Measurements from ENCODE around the gene NTMT2. TPM values are rescaled to one million over a fixed set of nuclear protein-coding genes. Genes with fewer than 3 reads are reported as not detected.
"Not testable (repeated sequence)": the region's sequence is repeated elsewhere in the genome, so short reads cannot be mapped to it uniquely, and the experiment has no call there.

Gene NTMT2
- total RNA-seq, 1 experiment from 2014 or later, result not detected

DNA sequence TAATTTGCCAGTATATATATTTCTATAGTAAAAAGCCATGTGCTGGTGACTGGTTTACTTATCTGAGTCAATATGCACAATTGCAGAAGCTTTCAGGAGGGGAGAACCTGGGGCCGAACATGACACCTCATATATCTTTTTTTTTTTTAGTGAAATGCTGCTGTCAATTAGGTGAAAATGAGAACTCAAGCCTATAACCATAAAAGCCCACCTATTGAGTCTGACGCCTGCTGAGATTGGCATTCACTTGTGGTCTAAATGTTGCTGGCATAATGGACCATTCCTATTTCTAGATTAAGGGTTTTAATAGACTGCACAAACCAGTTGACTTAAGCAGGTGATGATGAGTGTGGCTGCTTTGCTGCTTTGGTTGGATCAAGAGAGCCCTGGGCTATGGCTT is 10.8 kb downstream of the NTMT2 start:
- DNase-seq (ENCODE audit: low read depth), result no peak

- DNase-seq (ENCODE audit: low read depth), result no peak
These were observed 12.1 kb downstream of the NTMT2 start for GRCh38 chr1:170157820-170158219.

GRCh38 chr1:170162459-170163246 is 16.9 kb downstream of the NTMT2 start:
- DNase-seq (ENCODE audit: low read depth), result peak; percentile 97

GRCh38 chr1:170164103-170164763 is 18.5 kb downstream of the NTMT2 start:
- DNase-seq (ENCODE audit: low read depth), result no peak

GRCh38 chr1:170166518-170167180 is 20.9 kb downstream of the NTMT2 start:
- no peak for DNase-seq (ENCODE audit: low read depth)

DNA sequence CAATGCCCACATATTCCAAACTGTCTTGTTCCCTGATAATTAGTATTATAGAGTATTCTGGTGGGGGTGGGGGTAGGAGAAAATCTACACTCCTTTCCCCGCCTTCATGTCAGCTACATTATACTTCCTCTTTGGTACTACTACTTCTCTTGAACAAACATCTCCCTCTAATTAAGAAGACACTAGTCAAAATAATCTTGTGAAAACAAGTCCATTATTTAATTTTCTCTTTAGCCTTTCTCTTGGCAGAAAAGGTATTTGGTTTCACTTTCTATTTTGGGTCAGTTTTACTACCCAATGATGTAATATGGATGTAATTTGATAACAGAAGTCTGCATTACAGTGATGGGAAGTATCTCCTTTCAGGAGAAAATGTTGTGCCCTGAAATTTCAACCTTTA is 22.5 kb downstream of the NTMT2 start:
- DNase-seq (ENCODE audit: low read depth), result peak; percentile 57

GRCh38 chr1:170170513-170170912 is 24.8 kb downstream of the NTMT2 start:
- not testable (repeated sequence) for DNase-seq (ENCODE audit: low read depth)

GRCh38 chr1:170174395-170174794 is 28.6 kb downstream of the NTMT2 start:
- no peak for DNase-seq (ENCODE audit: low read depth)

DNA sequence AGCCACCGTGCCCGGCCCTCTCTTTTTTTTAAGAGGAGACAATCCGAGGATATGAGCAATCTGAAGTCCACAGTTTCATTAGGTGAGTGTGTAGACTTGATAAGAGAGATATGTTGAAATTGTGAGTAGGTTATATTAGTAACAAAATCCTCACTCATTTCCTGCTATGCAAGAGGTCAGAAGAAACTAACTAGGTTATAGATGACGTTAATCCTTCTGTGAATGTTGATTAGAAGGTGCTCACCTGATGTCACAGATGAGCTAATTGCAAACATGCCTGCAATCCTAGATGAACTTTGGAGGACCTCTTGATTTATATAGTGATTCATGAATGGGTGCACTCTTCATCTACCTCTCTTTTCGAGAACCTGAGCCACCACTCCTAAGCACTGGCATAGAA is 29.3 kb downstream of the NTMT2 start:
- DNase-seq (ENCODE audit: low read depth), result no peak

GRCh38 chr1:170175484-170175883 is 29.7 kb downstream of the NTMT2 start:
- DNase-seq (ENCODE audit: low read depth), result no peak

DNA sequence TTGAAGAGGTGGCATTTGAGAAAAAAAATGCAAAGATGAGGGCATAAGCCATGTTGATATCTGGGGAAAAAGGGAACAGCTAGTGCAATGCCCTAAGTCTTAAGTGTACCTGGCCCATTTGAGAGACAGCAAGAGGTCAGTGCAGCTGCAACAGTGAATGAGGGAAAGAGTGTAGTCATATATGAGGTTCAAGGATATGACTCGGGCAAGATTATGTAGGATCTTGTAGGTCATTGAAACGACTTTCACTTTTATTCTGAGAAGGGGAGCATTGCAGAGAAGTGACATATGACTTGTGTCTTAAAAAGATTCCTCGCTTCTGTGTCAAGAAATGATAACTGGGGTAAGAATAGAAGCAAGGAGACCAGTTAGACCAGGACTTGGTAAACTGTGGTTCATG is 31.0 kb downstream of the NTMT2 start:
- no peak for DNase-seq (ENCODE audit: low read depth)

GRCh38 chr1:170182442-170182841 is 36.7 kb downstream of the NTMT2 start:
- no peak for DNase-seq (ENCODE audit: low read depth)

DNA sequence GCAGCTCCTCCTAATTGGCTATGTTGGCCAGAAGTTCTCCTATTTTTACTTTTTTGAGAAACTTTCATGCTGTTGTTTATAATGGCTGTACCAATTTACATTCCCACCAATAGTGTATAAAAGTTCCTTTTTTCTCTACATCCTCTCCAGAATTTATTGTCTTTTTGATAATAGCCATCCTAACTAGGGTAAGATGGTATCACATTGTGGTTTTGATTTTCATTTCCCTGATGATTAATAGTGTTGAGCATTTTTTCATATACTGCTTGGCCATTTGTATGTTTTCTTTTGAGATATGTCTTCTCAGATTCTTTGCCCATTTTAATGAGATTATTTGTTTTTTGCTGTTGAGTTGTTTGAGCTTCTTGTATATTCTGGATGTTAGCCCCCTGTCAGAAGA is 46.8 kb downstream of the NTMT2 start:
- DNase-seq (ENCODE audit: low read depth), result no peak

GRCh38 chr1:170194451-170194850 is 48.7 kb downstream of the NTMT2 start:
- DNase-seq (ENCODE audit: low read depth), result no peak

DNA sequence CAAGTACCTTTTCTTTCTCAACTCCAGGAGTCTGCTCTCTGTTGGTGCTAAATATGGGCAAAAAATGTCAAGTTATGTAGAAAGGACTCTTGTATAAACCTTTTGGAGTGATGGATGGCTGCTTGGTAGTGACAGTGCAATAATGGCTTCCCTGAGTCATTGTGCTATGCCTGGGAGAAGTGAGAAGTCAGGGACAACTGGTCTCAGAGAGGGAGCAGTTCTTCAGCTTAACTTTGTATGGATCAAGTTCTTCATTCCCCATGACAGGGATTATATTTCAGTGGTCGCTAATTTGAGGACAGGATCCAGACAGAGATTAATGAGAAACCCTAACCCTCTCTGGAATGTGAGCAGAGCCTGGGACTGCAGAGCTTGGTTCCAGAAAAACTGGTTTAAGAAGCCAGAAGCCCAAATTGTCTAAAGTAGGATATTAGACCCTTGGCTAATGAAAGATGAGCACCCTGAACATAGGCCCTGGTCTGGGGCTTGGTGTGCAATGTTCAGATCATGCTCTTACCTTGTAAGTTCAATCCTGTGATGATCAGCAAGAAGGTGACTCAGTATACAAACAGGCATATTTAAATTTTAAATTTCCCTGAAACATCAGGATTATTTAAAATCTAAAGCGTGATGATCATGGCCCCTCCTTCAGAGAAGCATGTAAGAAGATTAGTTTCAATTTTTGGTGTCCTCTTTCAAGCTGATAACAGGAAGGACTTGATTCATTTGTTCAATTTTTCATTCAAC is 50.9 kb downstream of the NTMT2 start:
- peak; percentile 4 for DNase-seq (ENCODE audit: low read depth)

DNA sequence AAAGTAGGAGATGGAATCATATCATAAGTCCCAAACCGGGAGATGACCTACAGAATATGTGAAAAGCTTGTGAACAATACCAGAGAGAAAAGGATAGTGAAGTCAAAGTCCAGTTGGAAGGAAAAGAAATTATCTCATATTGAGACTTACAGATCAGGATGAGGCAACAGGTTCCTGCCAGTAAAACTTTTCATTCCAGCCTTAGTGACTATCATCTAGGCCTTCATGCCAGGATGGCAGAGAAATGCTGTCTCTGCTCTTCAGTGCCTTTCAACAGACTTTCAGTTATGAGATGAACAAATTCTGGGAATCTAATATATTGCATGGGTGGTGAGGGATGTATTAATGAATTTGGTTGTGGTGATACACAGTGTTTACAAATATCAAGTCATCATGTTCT is 52.3 kb downstream of the NTMT2 start:
- DNase-seq (ENCODE audit: low read depth), result no peak

DNA sequence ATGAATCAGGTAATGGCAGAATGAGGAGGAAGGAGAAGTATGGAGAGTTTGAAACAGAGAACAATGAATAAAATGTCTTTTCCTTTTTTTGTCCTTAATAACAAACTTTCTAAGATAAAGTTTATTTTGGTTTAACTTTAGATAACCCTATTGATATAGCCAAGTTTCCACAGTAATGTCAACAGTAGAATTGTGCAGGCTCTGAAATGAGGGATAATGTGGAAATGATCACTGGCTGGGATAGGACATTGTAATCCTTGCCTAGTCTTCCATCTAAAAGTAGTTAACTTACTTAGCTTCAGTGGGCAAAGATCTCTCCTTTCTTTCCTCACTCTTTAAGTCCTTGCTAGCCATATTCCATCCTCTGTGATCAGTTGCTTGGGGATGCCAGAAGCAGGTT is 52.8 kb downstream of the NTMT2 start:
- no peak for DNase-seq (ENCODE audit: low read depth)

DNA sequence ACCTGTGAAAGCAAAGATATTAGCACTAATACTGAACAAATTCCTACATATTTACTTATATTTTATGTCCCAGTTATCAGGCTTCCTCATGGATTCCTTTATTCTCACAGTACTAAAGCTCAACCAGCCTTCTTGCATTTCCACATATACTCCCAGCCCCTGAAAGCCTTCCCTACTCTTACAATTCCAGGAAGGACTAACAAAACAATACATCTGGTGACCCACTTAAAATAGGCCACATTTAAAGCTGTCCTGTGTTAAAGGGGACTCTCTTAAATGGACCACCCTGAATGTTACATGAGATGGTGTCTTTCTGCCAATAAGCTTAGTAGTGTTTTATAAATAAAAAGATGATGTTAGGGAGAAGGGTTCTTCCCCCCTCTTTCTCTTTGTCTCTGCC is 54.4 kb downstream of the NTMT2 start:
- no peak for DNase-seq (ENCODE audit: low read depth)

DNA sequence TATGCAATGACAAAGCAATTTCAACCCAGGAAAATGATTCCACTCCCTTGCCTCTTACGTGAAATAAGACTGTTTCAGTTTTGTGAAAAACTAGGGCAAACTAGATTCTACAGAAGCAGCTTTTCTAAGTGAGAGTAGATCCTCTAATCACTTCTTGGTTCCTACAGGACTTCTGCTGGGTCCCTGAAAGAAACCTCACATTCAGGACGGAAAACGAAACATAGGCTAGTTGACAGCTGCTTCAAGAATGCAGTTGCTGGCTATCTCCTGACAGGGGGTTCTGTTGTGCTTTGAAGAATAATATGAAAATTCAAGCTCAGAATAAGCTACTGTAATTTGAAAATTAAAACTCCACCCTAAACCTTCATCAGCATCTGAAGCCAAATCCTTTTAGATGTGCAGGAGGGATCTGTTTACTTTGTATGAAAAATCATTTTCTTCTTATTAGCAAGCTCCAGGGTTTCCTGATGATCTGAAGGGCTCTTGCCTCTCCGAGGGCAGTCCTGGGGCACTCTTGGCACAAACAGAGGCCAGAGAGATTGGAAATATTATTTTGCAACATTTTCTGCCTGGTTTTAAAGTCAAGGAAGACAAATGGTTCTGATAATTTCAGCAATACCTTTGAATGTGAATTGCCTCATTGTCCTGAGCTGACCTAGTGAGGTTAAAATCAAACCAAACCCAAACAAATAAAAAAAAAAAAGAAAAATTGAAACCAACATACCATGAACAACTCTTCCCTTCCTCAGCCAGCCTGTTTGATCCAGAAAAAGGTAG is 55.0 kb downstream of the NTMT2 start:
- DNase-seq (ENCODE audit: low read depth), result peak; percentile 17

DNA sequence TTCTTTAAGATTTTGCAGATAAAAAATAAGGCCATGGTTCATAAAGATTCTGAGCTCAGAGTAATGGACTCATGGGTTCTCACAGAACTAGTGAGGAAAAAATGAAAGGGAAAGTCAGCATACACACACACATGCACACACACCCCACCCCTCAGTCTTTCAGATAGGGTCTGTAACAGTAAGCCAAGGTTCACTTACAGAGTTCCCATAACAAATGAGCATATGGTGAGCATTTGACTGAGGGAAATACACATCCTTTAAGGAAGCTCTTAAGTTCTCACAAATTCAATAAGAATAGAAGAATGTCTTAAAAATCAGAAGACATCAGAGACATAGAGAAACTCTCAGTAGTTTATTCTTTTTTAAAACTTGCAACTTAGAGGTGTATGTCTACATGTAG is 57.9 kb downstream of the NTMT2 start:
- DNase-seq (ENCODE audit: low read depth), result no peak

DNA sequence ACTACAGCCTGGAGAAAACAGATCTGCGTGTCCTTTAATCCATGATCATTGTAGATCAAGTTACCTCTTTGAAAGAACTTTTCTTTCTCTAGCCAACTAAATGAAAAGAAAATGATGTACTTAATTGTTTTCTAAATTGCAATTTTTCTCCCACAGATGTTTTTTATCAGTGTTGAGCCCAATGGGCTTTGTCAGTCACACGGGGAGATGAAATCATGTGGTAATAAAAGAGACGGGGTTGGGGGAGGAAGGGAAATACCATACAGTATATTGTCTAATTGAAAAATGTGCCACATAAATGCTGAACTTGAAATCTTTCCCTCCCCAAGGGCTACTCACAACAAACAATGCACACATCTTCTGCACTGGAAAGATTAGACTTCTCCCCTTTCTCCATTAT is 58.4 kb downstream of the NTMT2 start:
- DNase-seq (ENCODE audit: low read depth), result no peak
